ENCODE results near the gene ITM2C. TPM values are rescaled to one million over a fixed set of nuclear protein-coding genes. Genes with fewer than 3 reads are reported as not detected.

The ITM2C gene
- total and polyA plus RNA-seq, 2 experiments from 2014 or later = 241 to 367 TPM

DNA sequence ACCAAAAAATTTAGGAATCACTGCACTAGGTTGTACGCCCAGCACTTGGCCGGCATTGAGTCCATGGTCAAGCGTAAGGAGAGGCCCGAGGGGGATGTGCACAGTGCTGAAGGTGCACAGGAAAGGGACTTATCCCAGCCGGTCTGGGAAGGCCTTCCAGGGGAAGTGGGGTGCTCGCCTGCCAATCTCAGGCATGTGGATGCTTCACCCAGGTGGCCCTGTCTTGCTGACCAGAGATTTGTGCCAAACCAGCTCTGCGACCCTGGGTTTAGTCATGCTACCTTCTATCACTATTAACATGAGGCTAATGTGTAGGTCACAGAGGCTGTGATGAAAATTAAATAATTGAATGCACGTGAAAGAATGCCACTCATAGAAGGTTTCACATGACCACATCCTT, 1.7 kb upstream of the ITM2C start:
- Histone ChIP-seq H3K4me3 (no peak overlapping the region), H3K36me3 (ENCODE audit: insufficient read depth) (no peaks in the 10 kb centered on the region)

DNA sequence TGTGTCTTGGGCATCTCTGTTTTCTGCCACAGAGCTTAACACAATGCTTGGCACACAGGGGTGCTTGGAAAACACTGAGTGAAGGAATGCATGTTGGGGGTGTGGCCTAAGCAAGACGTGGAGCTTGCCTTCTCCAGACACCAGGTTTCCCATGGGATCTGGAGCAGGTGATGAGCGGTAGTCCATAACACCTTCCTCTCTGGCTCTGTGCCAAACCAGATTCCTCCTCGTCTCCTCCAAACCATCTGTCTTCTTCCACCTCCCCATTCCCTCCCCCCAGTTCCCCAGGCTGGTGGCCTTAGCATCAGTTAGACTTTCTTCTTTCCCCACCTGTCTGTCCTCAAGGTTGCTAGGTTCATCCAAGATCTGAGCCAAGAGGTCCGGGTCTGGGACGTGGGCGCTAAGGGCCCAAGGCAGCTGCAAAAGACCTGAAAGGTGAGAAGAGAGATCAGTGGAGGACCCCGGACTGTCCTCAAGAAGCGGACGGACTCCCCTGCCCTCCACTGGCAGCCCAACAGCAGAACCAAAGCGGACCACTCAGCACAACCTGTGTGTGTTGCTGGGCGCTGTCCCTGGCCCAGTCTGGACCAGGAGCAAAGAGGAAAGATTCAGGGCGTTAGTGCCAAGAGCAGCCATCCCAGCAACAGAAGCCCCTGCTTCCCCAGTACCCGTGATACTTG, 1.2 kb upstream of the ITM2C start:
- DNase-seq (ENCODE audit: low spot score) (no peak), ATAC-seq (no peak)
- TF ChIP-seq EZH2 (IDR thresholded peaks at IDR 0.05; ENCODE audit: low read depth, unreplicated experiment) = no peak
- TF ChIP-seq, protein P1, sequence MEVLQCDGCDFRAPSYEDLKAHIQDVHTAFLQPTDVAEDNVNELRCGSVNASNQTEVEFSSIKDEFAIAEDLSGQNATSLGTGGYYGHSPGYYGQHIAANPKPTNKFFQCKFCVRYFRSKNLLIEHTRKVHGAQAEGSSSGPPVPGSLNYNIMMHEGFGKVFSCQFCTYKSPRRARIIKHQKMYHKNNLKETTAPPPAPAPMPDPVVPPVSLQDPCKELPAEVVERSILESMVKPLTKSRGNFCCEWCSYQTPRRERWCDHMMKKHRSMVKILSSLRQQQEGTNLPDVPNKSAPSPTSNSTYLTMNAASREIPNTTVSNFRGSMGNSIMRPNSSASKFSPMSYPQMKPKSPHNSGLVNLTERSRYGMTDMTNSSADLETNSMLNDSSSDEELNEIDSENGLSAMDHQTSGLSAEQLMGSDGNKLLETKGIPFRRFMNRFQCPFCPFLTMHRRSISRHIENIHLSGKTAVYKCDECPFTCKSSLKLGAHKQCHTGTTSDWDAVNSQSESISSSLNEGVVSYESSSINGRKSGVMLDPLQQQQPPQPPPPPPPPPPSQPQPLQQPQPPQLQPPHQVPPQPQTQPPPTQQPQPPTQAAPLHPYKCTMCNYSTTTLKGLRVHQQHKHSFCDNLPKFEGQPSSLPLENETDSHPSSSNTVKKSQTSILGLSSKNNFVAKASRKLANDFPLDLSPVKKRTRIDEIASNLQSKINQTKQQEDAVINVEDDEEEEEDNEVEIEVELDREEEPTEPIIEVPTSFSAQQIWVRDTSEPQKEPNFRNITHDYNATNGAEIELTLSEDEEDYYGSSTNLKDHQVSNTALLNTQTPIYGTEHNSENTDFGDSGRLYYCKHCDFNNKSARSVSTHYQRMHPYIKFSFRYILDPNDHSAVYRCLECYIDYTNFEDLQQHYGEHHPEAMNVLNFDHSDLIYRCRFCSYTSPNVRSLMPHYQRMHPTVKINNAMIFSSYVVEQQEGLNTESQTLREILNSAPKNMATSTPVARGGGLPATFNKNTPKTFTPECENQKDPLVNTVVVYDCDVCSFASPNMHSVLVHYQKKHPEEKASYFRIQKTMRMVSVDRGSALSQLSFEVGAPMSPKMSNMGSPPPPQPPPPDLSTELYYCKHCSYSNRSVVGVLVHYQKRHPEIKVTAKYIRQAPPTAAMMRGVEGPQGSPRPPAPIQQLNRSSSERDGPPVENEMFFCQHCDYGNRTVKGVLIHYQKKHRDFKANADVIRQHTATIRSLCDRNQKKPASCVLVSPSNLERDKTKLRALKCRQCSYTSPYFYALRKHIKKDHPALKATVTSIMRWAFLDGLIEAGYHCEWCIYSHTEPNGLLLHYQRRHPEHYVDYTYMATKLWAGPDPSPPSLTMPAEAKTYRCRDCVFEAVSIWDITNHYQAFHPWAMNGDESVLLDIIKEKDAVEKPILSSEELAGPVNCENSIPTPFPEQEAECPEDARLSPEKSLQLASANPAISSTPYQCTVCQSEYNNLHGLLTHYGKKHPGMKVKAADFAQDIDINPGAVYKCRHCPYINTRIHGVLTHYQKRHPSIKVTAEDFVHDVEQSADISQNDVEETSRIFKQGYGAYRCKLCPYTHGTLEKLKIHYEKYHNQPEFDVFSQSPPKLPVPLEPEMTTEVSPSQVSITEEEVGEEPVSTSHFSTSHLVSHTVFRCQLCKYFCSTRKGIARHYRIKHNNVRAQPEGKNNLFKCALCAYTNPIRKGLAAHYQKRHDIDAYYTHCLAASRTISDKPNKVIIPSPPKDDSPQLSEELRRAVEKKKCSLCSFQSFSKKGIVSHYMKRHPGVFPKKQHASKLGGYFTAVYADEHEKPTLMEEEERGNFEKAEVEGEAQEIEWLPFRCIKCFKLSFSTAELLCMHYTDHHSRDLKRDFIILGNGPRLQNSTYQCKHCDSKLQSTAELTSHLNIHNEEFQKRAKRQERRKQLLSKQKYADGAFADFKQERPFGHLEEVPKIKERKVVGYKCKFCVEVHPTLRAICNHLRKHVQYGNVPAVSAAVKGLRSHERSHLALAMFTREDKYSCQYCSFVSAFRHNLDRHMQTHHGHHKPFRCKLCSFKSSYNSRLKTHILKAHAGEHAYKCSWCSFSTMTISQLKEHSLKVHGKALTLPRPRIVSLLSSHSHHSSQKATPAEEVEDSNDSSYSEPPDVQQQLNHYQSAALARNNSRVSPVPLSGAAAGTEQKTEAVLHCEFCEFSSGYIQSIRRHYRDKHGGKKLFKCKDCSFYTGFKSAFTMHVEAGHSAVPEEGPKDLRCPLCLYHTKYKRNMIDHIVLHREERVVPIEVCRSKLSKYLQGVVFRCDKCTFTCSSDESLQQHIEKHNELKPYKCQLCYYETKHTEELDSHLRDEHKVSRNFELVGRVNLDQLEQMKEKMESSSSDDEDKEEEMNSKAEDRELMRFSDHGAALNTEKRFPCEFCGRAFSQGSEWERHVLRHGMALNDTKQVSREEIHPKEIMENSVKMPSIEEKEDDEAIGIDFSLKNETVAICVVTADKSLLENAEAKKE (CRISPR knock-in tag; IDR thresholded peaks at IDR 0.05) = no peak
- no peaks in the 10 kb centered on the region for H3K9me2 ChIP-seq (ENCODE audit: insufficient read depth)
- H3K4me2 ChIP-seq = peak overlapping the region; percentile 88
- H4K20me1 ChIP-seq (replicated peaks; ENCODE audit: insufficient read depth) = peaks cover 8% of the 10 kb centered on the region; the same call in 1 of the 2 replicates
- H3K79me2 ChIP-seq (replicated peaks; ENCODE audit: insufficient read depth) = peaks cover 37% of the 10 kb centered on the region
- Mint-ChIP-seq H3K36me3 (ENCODE audit: low read depth) (peaks cover 7% of the 10 kb centered on the region; the same call in 2 of the 3 replicates), H3K27me3 (ENCODE audit: insufficient read depth, low read depth, poor library complexity) (peaks cover 22% of the 10 kb centered on the region), H3K9me3 (no peaks in the 10 kb centered on the region), H3K4me1 (peaks cover 55% of the 10 kb centered on the region), H3K4me3 (peak overlapping the region; percentile 92), H3K27ac (no peak overlapping the region)
- H3F3A ChIP-seq (replicated peaks; ENCODE audit: low read depth) = peaks cover 6% of the 10 kb centered on the region; the same call in 1 of the 2 replicates
- H3K27me3 ChIP-seq (ENCODE audit: insufficient read depth) = no peaks in the 10 kb centered on the region
- peak overlapping the region; percentile 98 for H3K4me3 ChIP-seq
- H3K27ac ChIP-seq (ENCODE audit: low read depth) = peak overlapping the region; percentile 88; the same call in 1 of the 2 replicates
- peaks cover 45% of the 10 kb centered on the region for H3K4me1 ChIP-seq (ENCODE audit: insufficient read depth)
- no peaks in the 10 kb centered on the region for H3K36me3 ChIP-seq (ENCODE audit: insufficient read depth)
- peak overlapping the region; percentile 98; the same call in 1 of the 2 replicates for H2AFZ ChIP-seq

More for the DNA sequence above, 1.7 kb upstream of the ITM2C start:
- H3K79me2 ChIP-seq (replicated peaks; ENCODE audit: insufficient read depth) = peaks cover 32% of the 10 kb centered on the region
- H3K27me3 Mint-ChIP-seq (ENCODE audit: insufficient read depth, low read depth, poor library complexity) = peaks cover 24% of the 10 kb centered on the region
- H3K27me3 ChIP-seq (ENCODE audit: insufficient read depth) = no peaks in the 10 kb centered on the region
- peaks cover 50% of the 10 kb centered on the region for H3K4me1 Mint-ChIP-seq
- H4K20me1 ChIP-seq (replicated peaks; ENCODE audit: insufficient read depth) = peaks cover 8% of the 10 kb centered on the region; the same call in 1 of the 2 replicates
- DNase-seq (ENCODE audit: low spot score) = no peak
- no peak for ATAC-seq
- no peak for TF ChIP-seq ZNF114 (CRISPR knock-in tag; IDR thresholded peaks at IDR 0.05)
- no peak for TF ChIP-seq NANOG (IDR thresholded peaks at IDR 0.05; ENCODE audit: borderline replicate concordance)
- TF ChIP-seq EZH2phosphoT487 (IDR thresholded peaks at IDR 0.05; ENCODE audit: unreplicated experiment) = no peak
- no peak for TF ChIP-seq JUNB (IDR thresholded peaks at IDR 0.05; ENCODE audit: unreplicated experiment)
- TF ChIP-seq ZNF331 (CRISPR knock-in tag; IDR thresholded peaks at IDR 0.05; ENCODE audit: low read depth) = no peak
- no peak for TF ChIP-seq STAT1 (IDR thresholded peaks at IDR 0.05; ENCODE audit: unreplicated experiment)
- H3K4me2 ChIP-seq = no peak overlapping the region
- peaks cover 5% of the 10 kb centered on the region; the same call in 1 of the 2 replicates for H3F3A ChIP-seq (replicated peaks; ENCODE audit: low read depth)
- H3K4me1 ChIP-seq (ENCODE audit: insufficient read depth) = peaks cover 41% of the 10 kb centered on the region
- no peak overlapping the region for H3K27ac ChIP-seq (ENCODE audit: low read depth)
- 0 out of 3 replicates have a peak overlapping the region, but pooled peaks have one; percentile 92 for H3K4me3 Mint-ChIP-seq
- H3K27ac Mint-ChIP-seq = no peak overlapping the region
- H3K9me2 ChIP-seq (ENCODE audit: insufficient read depth) = no peaks in the 10 kb centered on the region
- H3K36me3 Mint-ChIP-seq (ENCODE audit: low read depth) = peaks cover 7% of the 10 kb centered on the region; the same call in 2 of the 3 replicates
- no peak overlapping the region for H2AFZ ChIP-seq
- H3K9me3 Mint-ChIP-seq = no peaks in the 10 kb centered on the region; the same call in 2 of the 3 replicates
